Prostate gland (tissue), 2 donors: ENCODE measurements around the gene TDRD1.

Experiments
- CTCF ChIP-seq, 4 experiments: fragments of 200-600 bp in 2 of 4; fragments of 450-650 bp in 2 of 4; sonication (generic) in 2 of 4; IDR thresholded peaks; 1 replicate in 3 of 4; 2 replicates in 1 of 4; pipeline ENCODE4 v1.5.1; 2016 to 2019; ENCODE audit warnings: antibody characterized with exemption in 4 of 4, mild to moderate bottlenecking in 2 of 4, moderate library complexity in 2 of 4
- POLR2A ChIP-seq: fragments of 450-650 bp; IDR thresholded peaks from one replicate; pipeline ENCODE4 v1.6.1; 2016; ENCODE audit warnings: antibody characterized with exemption, mild to moderate bottlenecking
- POLR2AphosphoS5 ChIP-seq: sonication (generic); formaldehyde crosslinking; IDR thresholded peaks from one replicate; pipeline ENCODE4 v1.6.1; 2017; ENCODE audit warnings: antibody characterized with exemption

GRCh38 chr10:114274616-114275453 lies 95.7 kb downstream of the TDRD1 start:
- no peak for TF ChIP-seq CTCF (IDR thresholded peaks at IDR 0.05)
- no peak for TF ChIP-seq POLR2AphosphoS5
- no peak for TF ChIP-seq POLR2A
